ENCODE results near the gene PACSIN3.
A peak's percentile ranks its signal among the peaks of the same experiment; 100 is the strongest.

Gene PACSIN3

DNA sequence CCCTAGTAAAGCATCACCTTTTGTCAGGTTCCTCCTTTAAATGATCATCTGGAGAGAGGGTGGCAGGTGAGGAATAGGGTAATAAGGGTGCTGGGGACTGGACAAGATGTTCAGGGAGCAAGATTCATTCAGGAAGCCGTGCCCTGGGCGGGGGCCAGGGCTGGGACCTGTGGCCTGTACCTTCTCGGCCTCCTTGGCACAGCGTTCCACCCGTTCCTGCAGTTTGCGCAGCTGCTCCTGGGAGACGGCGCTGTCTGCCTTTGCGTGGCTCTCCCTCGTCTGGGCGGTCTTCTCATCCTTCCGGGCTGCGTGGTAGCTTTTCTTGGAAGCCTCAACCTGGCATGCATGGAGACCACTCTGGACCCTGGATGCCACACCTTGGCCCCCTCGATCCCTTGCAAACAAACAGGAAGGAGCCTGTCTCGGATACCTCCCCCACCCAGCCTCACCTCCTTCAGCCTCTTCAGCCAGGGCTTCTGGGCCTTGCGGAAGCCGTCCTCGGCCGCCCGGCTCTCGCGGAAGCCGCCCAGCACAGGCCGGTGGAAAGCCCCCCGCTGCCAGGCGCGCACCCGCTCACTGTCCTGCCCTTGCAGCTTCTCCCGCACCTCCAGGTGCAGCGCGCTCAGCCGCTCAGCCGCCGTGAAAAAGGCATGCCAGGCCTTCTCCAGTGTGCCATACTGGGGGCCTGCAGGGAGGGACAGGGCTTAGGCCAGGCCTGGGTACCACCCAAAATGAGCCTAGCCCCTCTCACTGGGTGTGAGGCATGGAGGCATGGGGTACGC lies 6.0 kb downstream of the PACSIN3 start:
- no peak for DNase-seq (ENCODE audit: low read depth)
- no peak overlapping the region for H3K4me3 ChIP-seq (ENCODE audit: control insufficient read depth, low read depth, low read length)
- TF ChIP-seq, protein P1, sequence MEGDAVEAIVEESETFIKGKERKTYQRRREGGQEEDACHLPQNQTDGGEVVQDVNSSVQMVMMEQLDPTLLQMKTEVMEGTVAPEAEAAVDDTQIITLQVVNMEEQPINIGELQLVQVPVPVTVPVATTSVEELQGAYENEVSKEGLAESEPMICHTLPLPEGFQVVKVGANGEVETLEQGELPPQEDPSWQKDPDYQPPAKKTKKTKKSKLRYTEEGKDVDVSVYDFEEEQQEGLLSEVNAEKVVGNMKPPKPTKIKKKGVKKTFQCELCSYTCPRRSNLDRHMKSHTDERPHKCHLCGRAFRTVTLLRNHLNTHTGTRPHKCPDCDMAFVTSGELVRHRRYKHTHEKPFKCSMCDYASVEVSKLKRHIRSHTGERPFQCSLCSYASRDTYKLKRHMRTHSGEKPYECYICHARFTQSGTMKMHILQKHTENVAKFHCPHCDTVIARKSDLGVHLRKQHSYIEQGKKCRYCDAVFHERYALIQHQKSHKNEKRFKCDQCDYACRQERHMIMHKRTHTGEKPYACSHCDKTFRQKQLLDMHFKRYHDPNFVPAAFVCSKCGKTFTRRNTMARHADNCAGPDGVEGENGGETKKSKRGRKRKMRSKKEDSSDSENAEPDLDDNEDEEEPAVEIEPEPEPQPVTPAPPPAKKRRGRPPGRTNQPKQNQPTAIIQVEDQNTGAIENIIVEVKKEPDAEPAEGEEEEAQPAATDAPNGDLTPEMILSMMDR (conservative IDR thresholded peaks at IDR 0.05; ENCODE audit: control insufficient read depth, insufficient read depth, low read depth, low read length) = no peak

DNA sequence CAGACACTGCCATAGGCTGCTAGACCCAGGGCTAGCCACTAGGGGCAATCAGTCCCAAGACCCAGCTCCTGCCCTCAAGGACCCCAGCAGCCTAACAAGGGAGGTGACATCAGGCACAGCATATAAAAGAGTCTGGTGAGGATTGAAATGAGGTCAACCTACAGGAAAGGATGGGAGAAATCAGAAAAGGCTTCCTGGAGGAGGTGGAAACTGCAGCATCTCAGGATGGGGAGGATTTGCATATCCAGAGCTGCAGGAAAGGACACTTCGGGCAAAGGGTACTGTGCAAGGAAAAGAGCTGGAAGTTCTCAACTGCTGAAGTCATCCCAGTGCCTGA lies 6.6 kb downstream of the PACSIN3 start:
- peak; percentile 40 for DNase-seq (ENCODE audit: low read depth)
- TF ChIP-seq, protein P1 (conservative IDR thresholded peaks at IDR 0.05; ENCODE audit: control insufficient read depth, insufficient read depth, low read depth, low read length) = peak; percentile 62
- no peak overlapping the region for H3K4me3 ChIP-seq (ENCODE audit: control insufficient read depth, low read depth, low read length)

DNA sequence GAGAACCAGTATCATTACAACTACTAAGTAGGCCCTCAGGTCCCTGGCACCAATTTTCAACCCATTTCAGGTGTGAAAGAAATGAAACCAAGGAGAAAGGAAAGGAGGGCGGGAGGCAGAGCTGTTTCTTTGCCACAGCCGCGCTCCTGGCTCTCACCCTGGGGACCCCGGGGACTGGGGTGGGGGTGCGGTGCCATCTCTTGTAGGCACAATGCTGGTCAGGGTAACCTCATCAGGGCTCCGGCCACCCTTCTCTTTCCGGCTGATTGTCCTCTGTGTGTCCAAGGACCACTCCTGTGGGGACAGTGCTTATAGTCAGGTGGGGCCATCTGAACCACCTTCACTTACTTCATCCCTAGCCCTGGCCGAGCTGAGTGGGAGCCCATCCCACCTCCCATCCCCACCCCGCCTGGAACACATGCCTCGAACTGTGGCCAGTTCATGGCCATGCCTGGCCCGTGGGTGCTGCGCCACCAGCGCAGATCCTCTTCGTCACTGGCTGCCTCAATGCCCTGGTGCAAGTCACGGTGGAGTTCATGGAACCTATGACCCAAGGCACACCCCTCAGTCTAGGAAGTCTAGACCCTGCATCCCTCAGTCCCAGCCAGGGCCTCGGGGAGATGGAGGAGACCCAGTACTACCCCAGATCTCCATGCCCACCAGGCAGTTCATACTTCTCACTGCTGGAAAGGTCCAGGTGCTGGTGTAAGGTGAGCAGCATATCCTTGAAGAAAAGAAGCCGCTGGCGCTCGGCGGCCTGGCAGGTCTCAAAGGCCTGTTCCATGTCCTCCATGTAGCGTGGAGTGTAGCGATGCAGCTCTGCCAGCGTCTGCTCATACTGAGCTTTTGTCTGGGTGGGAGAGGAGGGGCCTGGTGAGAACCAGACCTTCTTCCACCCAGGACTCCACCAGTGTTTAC lies 7.2 kb downstream of the PACSIN3 start:
- no peak for DNase-seq (ENCODE audit: low read depth)
- H3K4me3 ChIP-seq (ENCODE audit: control insufficient read depth, low read depth, low read length) = no peak overlapping the region
- TF ChIP-seq, protein P1 (conservative IDR thresholded peaks at IDR 0.05; ENCODE audit: control insufficient read depth, insufficient read depth, low read depth, low read length) = no peak

DNA sequence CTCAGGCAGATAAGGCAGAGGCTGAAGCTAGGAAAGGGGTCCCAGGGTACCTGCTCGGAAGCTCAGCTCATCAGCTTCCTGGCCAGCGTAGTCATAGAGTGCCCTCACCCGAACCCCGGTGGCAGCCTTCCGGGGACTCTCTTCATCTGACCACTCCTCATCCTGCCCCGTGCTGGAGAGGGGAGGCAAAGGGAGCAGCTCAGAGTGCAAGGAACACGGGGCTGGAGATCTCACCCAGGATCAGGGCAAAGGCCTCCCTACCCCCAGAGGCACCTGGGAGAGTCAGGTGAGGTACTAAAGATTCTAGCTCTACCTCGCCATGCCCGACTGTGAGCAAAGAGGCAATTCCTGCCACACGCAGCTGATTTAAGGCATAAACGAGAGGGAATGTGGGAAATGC lies 7.9 kb downstream of the PACSIN3 start:
- H3K4me3 ChIP-seq (ENCODE audit: control insufficient read depth, low read depth, low read length) = no peak overlapping the region
- no peak for DNase-seq (ENCODE audit: low read depth)
- TF ChIP-seq, protein P1 (conservative IDR thresholded peaks at IDR 0.05; ENCODE audit: control insufficient read depth, insufficient read depth, low read depth, low read length) = no peak

DNA sequence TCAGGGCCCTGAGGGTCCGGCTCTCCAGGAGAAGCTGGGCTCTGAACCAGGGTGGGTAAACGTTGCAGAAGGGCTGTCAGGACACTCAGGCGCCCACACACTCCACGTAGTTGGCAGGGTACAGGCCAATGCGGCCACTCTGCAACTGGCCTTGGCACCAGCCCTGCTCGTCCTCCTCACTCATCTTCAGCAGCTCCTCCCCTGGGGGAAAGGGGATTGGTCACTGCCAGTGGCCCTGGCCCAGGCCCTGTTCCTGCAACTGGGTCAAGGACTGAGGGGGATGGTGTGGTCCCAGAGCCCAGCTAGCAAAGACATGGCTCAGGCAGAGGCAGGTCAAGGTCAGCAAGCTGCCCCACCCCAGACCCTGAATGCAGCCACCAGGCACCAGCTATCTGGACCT lies 8.4 kb downstream of the PACSIN3 start:
- no peak for DNase-seq (ENCODE audit: low read depth)
- H3K4me3 ChIP-seq (ENCODE audit: control insufficient read depth, low read depth, low read length) = no peak overlapping the region
- TF ChIP-seq, protein P1 (conservative IDR thresholded peaks at IDR 0.05; ENCODE audit: control insufficient read depth, insufficient read depth, low read depth, low read length) = no peak

DNA sequence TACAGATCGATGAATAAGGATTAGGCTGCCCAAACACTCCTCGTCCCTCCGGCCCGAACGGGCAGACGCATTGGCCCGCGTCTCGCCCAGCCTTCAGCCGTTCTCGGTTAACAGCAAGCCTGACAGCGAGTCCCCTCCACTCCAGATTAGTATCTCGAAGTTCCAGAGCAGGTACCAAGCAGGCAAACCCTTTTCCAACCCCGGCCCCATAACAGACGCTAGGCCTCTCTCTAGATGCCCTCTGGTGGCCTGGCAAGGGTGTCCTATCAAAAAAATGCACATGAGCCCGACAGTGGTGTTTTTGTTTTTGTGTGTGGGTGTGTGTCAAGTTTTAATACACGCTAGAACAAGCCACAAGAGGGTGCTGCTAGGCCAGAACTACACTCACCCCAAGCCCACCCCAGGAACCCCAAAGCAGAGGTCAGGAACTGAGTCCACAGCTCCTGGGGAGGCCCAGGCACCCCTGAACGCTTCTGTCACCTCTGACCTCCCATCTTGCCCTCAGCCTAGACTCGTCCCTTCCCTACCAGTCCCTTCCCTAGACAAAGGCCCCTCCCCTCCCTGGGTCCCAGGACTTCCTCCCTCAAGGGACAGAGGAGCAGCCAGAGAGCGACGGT lies 8.9 kb downstream of the PACSIN3 start:
- peak; percentile 83 for DNase-seq (ENCODE audit: low read depth)
- H3K4me3 ChIP-seq (ENCODE audit: control insufficient read depth, low read depth, low read length) = peak overlapping the region; percentile 62
- TF ChIP-seq, protein P1 (conservative IDR thresholded peaks at IDR 0.05; ENCODE audit: control insufficient read depth, insufficient read depth, low read depth, low read length) = peak; percentile 66
